Measurements from ENCODE around the gene WDR83. TPM values are rescaled to one million over a fixed set of nuclear protein-coding genes. Genes with fewer than 3 reads are reported as not detected.
A peak's percentile ranks its signal among the peaks of the same experiment; 100 is the strongest.
"Not testable (repeated sequence)": the region's sequence is repeated elsewhere in the genome, so short reads cannot be mapped to it uniquely, and the experiment has no call there.

The WDR83 gene
- total and polyA plus RNA-seq, 2 donors, result 5.1 to 17.5 TPM

- no peak overlapping the region for H3K27ac ChIP-seq (ENCODE audit: low read depth)
- WGBS, result 81% methylated on average over 3 of the region's 3 CpGs
Observed at GRCh38 chr19:12685831-12686230, 19.2 kb downstream of the WDR83 start.

GRCh38 chr19:12687496-12688196 is 21.0 kb downstream of the WDR83 start, which contains the start of gene GNG14:
Gene GNG14, plus strand, starts transcription at chr19:12687998. Its CDS starts 51 bp downstream, at chr19:12688049.
- WGBS, result 86% methylated on average over 9 of the region's 9 CpGs
- no peaks in the 10 kb centered on the region for H3K36me3 ChIP-seq (ENCODE audit: insufficient read depth)
- no peak within 1 kb of the TSS for H3K27ac ChIP-seq (ENCODE audit: low read depth)
- H3K4me1 ChIP-seq (ENCODE audit: insufficient read depth), result no peaks in the 10 kb centered on the region
- no peak for DNase-seq (ENCODE audit: extremely low spot score)
- no peak within 1 kb of the TSS for H3K4me3 ChIP-seq (ENCODE audit: low read depth, low read length)

More at GRCh38 chr19:12685831-12686230, 19.2 kb downstream of the WDR83 start:
- no peak for DNase-seq (ENCODE audit: extremely low spot score)
- no peaks in the 10 kb centered on the region for H3K36me3 ChIP-seq (ENCODE audit: insufficient read depth)
- H3K4me1 ChIP-seq (ENCODE audit: insufficient read depth), result no peaks in the 10 kb centered on the region
- no peak overlapping the region for H3K4me3 ChIP-seq (ENCODE audit: low read depth, low read length)

GRCh38 chr19:12689012-12689411 is 22.4 kb downstream of the WDR83 start:
- no peaks in the 10 kb centered on the region for H3K36me3 ChIP-seq (ENCODE audit: insufficient read depth)
- no peak for DNase-seq (ENCODE audit: extremely low spot score)
- H3K4me1 ChIP-seq (ENCODE audit: insufficient read depth), result no peaks in the 10 kb centered on the region
- 94% methylated on average over 12 of the region's 12 CpGs for WGBS
- no peak overlapping the region for H3K27ac ChIP-seq (ENCODE audit: low read depth)
- no peak overlapping the region for H3K4me3 ChIP-seq (ENCODE audit: low read depth, low read length)

GRCh38 chr19:12689581-12690216 is 23.1 kb downstream of the WDR83 start:
- Histone ChIP-seq H3K4me3 (ENCODE audit: low read depth, low read length) (no peak overlapping the region), H3K36me3 (ENCODE audit: insufficient read depth) (no peaks in the 10 kb centered on the region), H3K4me1 (ENCODE audit: insufficient read depth) (no peaks in the 10 kb centered on the region), H3K27ac (ENCODE audit: low read depth) (no peak overlapping the region)
- 75% methylated on average over 26 of the region's 26 CpGs for WGBS
- DNase-seq (ENCODE audit: extremely low spot score), result no peak

- WGBS, result 87% methylated on average over 5 of the region's 5 CpGs
- Histone ChIP-seq H3K36me3 (ENCODE audit: insufficient read depth) (no peaks in the 10 kb centered on the region), H3K4me3 (ENCODE audit: low read depth, low read length) (no peak overlapping the region), H3K4me1 (ENCODE audit: insufficient read depth) (peaks cover 2% of the 10 kb centered on the region), H3K27ac (ENCODE audit: low read depth) (no peak overlapping the region)
- no peak for DNase-seq (ENCODE audit: extremely low spot score)
Observed at GRCh38 chr19:12692960-12693359, 26.4 kb downstream of the WDR83 start.

GRCh38 chr19:12694641-12695040 is 28.0 kb downstream of the WDR83 start:
- Histone ChIP-seq H3K4me3 (ENCODE audit: low read depth, low read length) (no peak overlapping the region), H3K4me1 (ENCODE audit: insufficient read depth) (peaks cover 2% of the 10 kb centered on the region), H3K36me3 (ENCODE audit: insufficient read depth) (no peaks in the 10 kb centered on the region), H3K27ac (ENCODE audit: low read depth) (no peak overlapping the region)
- DNase-seq (ENCODE audit: extremely low spot score), result no peak
- WGBS, result 94% methylated on average over 16 of the region's 16 CpGs

GRCh38 chr19:12695096-12695495 is 28.5 kb downstream of the WDR83 start:
- H3K4me1 ChIP-seq (ENCODE audit: insufficient read depth), result peaks cover 2% of the 10 kb centered on the region
- no peak overlapping the region for H3K4me3 ChIP-seq (ENCODE audit: low read depth, low read length)
- no peak for DNase-seq (ENCODE audit: extremely low spot score)
- no peaks in the 10 kb centered on the region for H3K36me3 ChIP-seq (ENCODE audit: insufficient read depth)
- no peak overlapping the region for H3K27ac ChIP-seq (ENCODE audit: low read depth)
- WGBS, result 65% methylated on average over 2 of the region's 2 CpGs

GRCh38 chr19:12695514-12695913 is 28.9 kb downstream of the WDR83 start:
- 72% methylated on average over 1 of the region's 1 CpG for WGBS
- no peak for DNase-seq (ENCODE audit: extremely low spot score)
- H3K36me3 ChIP-seq (ENCODE audit: insufficient read depth), result no peaks in the 10 kb centered on the region
- peak overlapping the region; percentile 73 for H3K4me3 ChIP-seq (ENCODE audit: low read depth, low read length)
- H3K4me1 ChIP-seq (ENCODE audit: insufficient read depth), result peaks cover 2% of the 10 kb centered on the region
- no peak overlapping the region for H3K27ac ChIP-seq (ENCODE audit: low read depth)

GRCh38 chr19:12695997-12696365 is 29.4 kb downstream of the WDR83 start:
- 4% methylated on average over 36 of the region's 36 CpGs for WGBS
- DNase-seq (ENCODE audit: extremely low spot score), result no peak
- Histone ChIP-seq H3K4me1 (ENCODE audit: insufficient read depth) (peaks cover 2% of the 10 kb centered on the region), H3K27ac (ENCODE audit: low read depth) (no peak overlapping the region), H3K36me3 (ENCODE audit: insufficient read depth) (no peaks in the 10 kb centered on the region), H3K4me3 (ENCODE audit: low read depth, low read length) (peak overlapping the region; percentile 73)

GRCh38 chr19:12696366-12697335 is 30.0 kb downstream of the WDR83 start, which contains the start of gene FBXW9:
Gene FBXW9, minus strand, starts transcription at chr19:12696631. Its CDS starts 50 bp downstream, at chr19:12696581.
- 6% methylated on average over 59 of the region's 59 CpGs for WGBS

GRCh38 chr19:12697425-12697824 is 30.8 kb downstream of the WDR83 start:
- H3K27ac ChIP-seq (ENCODE audit: low read depth); H3K4me1 ChIP-seq (ENCODE audit: insufficient read depth); H3K36me3 ChIP-seq (ENCODE audit: insufficient read depth); DNase-seq (ENCODE audit: extremely low spot score); H3K4me3 ChIP-seq (ENCODE audit: low read depth, low read length): not testable (repeated sequence)
- 95% methylated on average over 22 of the region's 22 CpGs for WGBS

More at GRCh38 chr19:12696366-12697335, 30.0 kb downstream of the WDR83 start, which contains the start of gene FBXW9:
- peak within 1 kb of the TSS; percentile 93 for H3K27ac ChIP-seq (ENCODE audit: low read depth)
- H3K4me3 ChIP-seq (ENCODE audit: low read depth, low read length), result peak within 1 kb of the TSS; percentile 73
- H3K4me1 ChIP-seq (ENCODE audit: insufficient read depth), result peaks cover 2% of the 10 kb centered on the region
- no peaks in the 10 kb centered on the region for H3K36me3 ChIP-seq (ENCODE audit: insufficient read depth)
- DNase-seq (ENCODE audit: extremely low spot score), result peak; percentile 89

- Histone ChIP-seq H3K27ac (ENCODE audit: low read depth) (no peak overlapping the region), H3K4me3 (ENCODE audit: low read depth, low read length) (no peak overlapping the region), H3K4me1 (ENCODE audit: insufficient read depth) (peaks cover 2% of the 10 kb centered on the region), H3K36me3 (ENCODE audit: insufficient read depth) (peaks cover 5% of the 10 kb centered on the region)
- DNase-seq (ENCODE audit: extremely low spot score), result no peak
- 80% methylated on average over 6 of the region's 6 CpGs for WGBS
Observed at GRCh38 chr19:12698138-12698537, 31.5 kb downstream of the WDR83 start.

- WGBS, result 88% methylated on average over 33 of the region's 33 CpGs
- Histone ChIP-seq H3K27ac (ENCODE audit: low read depth) (no peak overlapping the region), H3K4me3 (ENCODE audit: low read depth, low read length) (no peak overlapping the region), H3K4me1 (ENCODE audit: insufficient read depth) (peaks cover 2% of the 10 kb centered on the region), H3K36me3 (ENCODE audit: insufficient read depth) (peaks cover 10% of the 10 kb centered on the region)
- no peak for DNase-seq (ENCODE audit: extremely low spot score)
Observed at GRCh38 chr19:12701596-12702282, 35.1 kb downstream of the WDR83 start.

Data from urinary bladder (tissue), 4 donors.